Measurements from ENCODE around the gene CDC14B.
"Not testable (repeated sequence)": the region's sequence is repeated elsewhere in the genome, so short reads cannot be mapped to it uniquely, and the experiment has no call there.

CDC14B gene

GRCh38 chr9:96550659-96551058 is 69.0 kb downstream of the CDC14B start:
- in situ Hi-C loops (cut with HindIII; ENCODE audit: low sequenced_read_pairs): no loop called here
- TF ChIP-seq CTCF (IDR thresholded peaks at IDR 0.05; ENCODE audit: low read depth, low read length): no peak
- H3K4me3 ChIP-seq (ENCODE audit: low read depth, low read length): no peak overlapping the region
- no peak for DNase-seq (ENCODE audit: low read depth, low spot score)

- H3K4me3 ChIP-seq (ENCODE audit: low read depth, low read length); in situ Hi-C loops (cut with HindIII; ENCODE audit: low sequenced_read_pairs); DNase-seq (ENCODE audit: low read depth, low spot score): not testable (repeated sequence)
Measured at GRCh38 chr9:96543131-96543530, 76.5 kb downstream of the CDC14B start.

- DNase-seq (ENCODE audit: low read depth, low spot score): no peak
- H3K4me3 ChIP-seq (ENCODE audit: low read depth, low read length): no peak overlapping the region
- no peak for TF ChIP-seq CTCF (IDR thresholded peaks at IDR 0.05; ENCODE audit: low read depth, low read length)
- in situ Hi-C loops (cut with HindIII; ENCODE audit: low sequenced_read_pairs): no loop called here
Measured at GRCh38 chr9:96540106-96540505, 79.5 kb downstream of the CDC14B start.

- in situ Hi-C loops (cut with HindIII; ENCODE audit: low sequenced_read_pairs): no loop called here
- no peak overlapping the region for H3K4me3 ChIP-seq (ENCODE audit: low read depth, low read length)
- no peak for DNase-seq (ENCODE audit: low read depth, low spot score)
- no peak for TF ChIP-seq CTCF (IDR thresholded peaks at IDR 0.05; ENCODE audit: low read depth, low read length)
Measured at GRCh38 chr9:96532173-96532572, 87.5 kb downstream of the CDC14B start.

- H3K4me3 ChIP-seq (ENCODE audit: low read depth, low read length): no peak overlapping the region
- in situ Hi-C loops (cut with HindIII; ENCODE audit: low sequenced_read_pairs): no loop called here
- TF ChIP-seq CTCF (IDR thresholded peaks at IDR 0.05; ENCODE audit: low read depth, low read length): no peak
- DNase-seq (ENCODE audit: low read depth, low spot score): no peak
Measured at GRCh38 chr9:96524764-96525163, 94.9 kb downstream of the CDC14B start.

- in situ Hi-C loops (cut with HindIII; ENCODE audit: low sequenced_read_pairs): no loop called here
- no peak for DNase-seq (ENCODE audit: low read depth, low spot score)
- no peak overlapping the region for H3K4me3 ChIP-seq (ENCODE audit: low read depth, low read length)
- TF ChIP-seq CTCF (IDR thresholded peaks at IDR 0.05; ENCODE audit: low read depth, low read length): no peak
Measured at GRCh38 chr9:96524045-96524444, 95.6 kb downstream of the CDC14B start.

GRCh38 chr9:96523374-96523773 is 96.3 kb downstream of the CDC14B start:
- in situ Hi-C loops (cut with HindIII; ENCODE audit: low sequenced_read_pairs): no loop called here
- no peak overlapping the region for H3K4me3 ChIP-seq (ENCODE audit: low read depth, low read length)
- no peak for DNase-seq (ENCODE audit: low read depth, low spot score)
- no peak for TF ChIP-seq CTCF (IDR thresholded peaks at IDR 0.05; ENCODE audit: low read depth, low read length)

All from astrocyte of the spinal cord (primary cell).